Heart right ventricle (tissue), 16 donors: ENCODE data around the gene SOX9. TPM values are rescaled to one million over a fixed set of nuclear protein-coding genes. Genes with fewer than 3 reads are reported as not detected.
A peak's percentile ranks its signal among the peaks of the same experiment; 100 is the strongest.

ENCODE experiments used
- ATAC-seq, 8 donors: fragments of 200-7000 bp; cut with Tn5 transposase; one replicate each; pipeline ENCODE4 v1.9.1; 2020; ENCODE audit warnings: mild to moderate bottlenecking in 8 of 8, moderate library complexity in 8 of 8, moderate number of reproducible peaks in 1 of 8
- DNase-seq, 2 donors: peaks; one replicate each; pipeline ENCODE4 v3.0.0-alpha.2; 2020
- H3K27ac ChIP-seq, 10 donors: fragments of 200-600 bp; sonication (generic) in 2 of 10; one replicate each; pipeline versions ENCODE4 v1.5.0 to v1.8.0; 2020 to 2022; ENCODE audit warnings: mild to moderate bottlenecking in 3 of 10
- H3K27me3 ChIP-seq, 7 donors: fragments of 200-600 bp; one replicate each; pipeline ENCODE4 v1.8.0; 2021 to 2022; ENCODE audit warnings: mild to moderate bottlenecking in 2 of 7
- H3K36me3 ChIP-seq, 9 donors: fragments of 200-600 bp; sonication (generic) in 1 of 9; one replicate each; pipeline versions ENCODE4 v1.5.0 to v1.8.0; 2020 to 2022; ENCODE audit warnings: mild to moderate bottlenecking in 2 of 9
- H3K4me1 ChIP-seq, 9 donors: fragments of 200-600 bp; sonication (generic) in 1 of 9; one replicate each; pipeline versions ENCODE4 v1.5.0 to v1.8.0; 2020 to 2022; ENCODE audit warnings: mild to moderate bottlenecking in 4 of 9
- H3K4me3 ChIP-seq, 10 donors: fragments of 200-600 bp; sonication (generic) in 2 of 10; one replicate each; pipeline versions ENCODE4 v1.5.0 to v1.8.0; 2020 to 2022; ENCODE audit warnings: mild to moderate bottlenecking in 7 of 10, moderate library complexity in 2 of 10
- H3K9me3 ChIP-seq, 11 donors: fragments of 200-600 bp in 10 of 11; sonication (generic) in 2 of 11; one replicate each; pipeline versions ENCODE4 v1.5.0 to v1.8.0; 2013 to 2022; ENCODE audit warnings: mild to moderate bottlenecking in 2 of 11, control low read depth in 1 of 11, moderate library complexity in 1 of 11
- CTCF ChIP-seq, 9 donors: fragments of 200-600 bp; sonication (generic) in 2 of 9; IDR thresholded peaks; one replicate each; pipeline versions ENCODE4 v1.5.0 to v1.8.0; 2021 to 2022; ENCODE audit warnings: antibody characterized with exemption in 9 of 9, mild to moderate bottlenecking in 5 of 9, moderate library complexity in 1 of 9
- WGBS, 2 donors: extraction: QIAGEN DNeasy Blood & Tissue Kit; methylation state at CpG; one replicate each; pipeline ENCODE4 v1.1.7; 2013; ENCODE audit warnings: inconsistent platforms in 1 of 2; 5-methylcytosine and 5-hydroxymethylcytosine counted together
- intact Hi-C, 10 donors: fragments of 100-400 bp; cut with DNase I; formaldehyde crosslinking; loops; one replicate each; pipeline versions ENCODE4 v1.11.1 to v1.14.2; 2022
- polyA plus RNA-seq, 2 donors: library from polyadenylated mRNA; stranded (reverse); fragments of 200-250 nt; gene quantifications; one replicate each; pipeline ENCODE4 v1.2.3, GENCODE V29; 2013
- total RNA-seq, 10 donors: library from RNA; stranded (reverse); fragmentation: NEBNext Ultra II Directional in 3 of 10; extraction: Animal tissue kit (Norgen Biotek cat#: 25700) in 3 of 10; gene quantifications; one replicate each; pipeline versions ENCODE4 v1.2.1 to v1.2.4, GENCODE V29; 2021 to 2023
- donor health status: Arrhythmogenic right ventricular cardiomyopathy.
- donor health status: ischemic (EF 13 %, LVEDD 7.1; RV severe dilation, severe dysfunction).
- donor health status: healthy with polysubstance abuse.
- donor health status: DM: no; HTN: yes; CAD: no.
- donor health status: DM: no; HTN: no; CAD: no.
- donor health status: ischemic (EF 25% LVEDD 6.9; RV normal size, moderate dysfunction).
- donor health status: ischemic (EF 25% LVEDD 5.7; RV mildly dilated, moderate dysfunction).
- donor health status: healthy.
- donor health status: DM: yes; HTN: yes; CAD: no.
- donor health status: Ischemic cardiomyopathy.
- donor health status: ischemic (EF 35%, LVEDD 5.7; RV mildly dilated, moderate dysfunction).
- donor health status: nonischemic (EF 11% LVEDD 7.7; RV severe dilation, severe dysfunction).
- donor health status: DM: yes; HTN: yes; CAD: no.
- donor health status: PGD.
- donor health status: ischemic (EF 29% LVEDD 5.4; RV normal size, mild dysfunction).
- donor health status: nonischemic (EF 23%, LVEDD 6.1; RV moderate dilation, normal function).

The SOX9 gene
- total and polyA plus RNA-seq, 12 donors, result 5.0 to 25.7 (median 12.8) TPM

GRCh38 chr17:72122765-72123529, 2.1 kb downstream of the SOX9 start:
- H3K36me3 ChIP-seq, result peaks cover 0 to 26% (median 0%) of the 10 kb centered on the region in 9 donors
- 11 to 13% methylated on average over 44 to 48 of the region's 48 CpGs for WGBS, 2 donors
- DNase-seq (peak in 1 of 2 donors; percentile 29), ATAC-seq (no peak)
- intact Hi-C loops, result loop anchor here in 6 of 10 donors (5.0 to 10.0 kb wide), 10 partner anchors 44 to 422 kb away; no protein-coding TSS in a partner anchor
- H3K4me1 ChIP-seq, result peaks cover 0 to 62% (median 39%) of the 10 kb centered on the region in 9 donors
- H3K27ac ChIP-seq, result peak overlapping the region in 9 of 10 donors; percentile 30 to 94 (median 82)
- H3K4me3 ChIP-seq, result peak overlapping the region; percentile 37 to 85 (median 72)
- no peak for TF ChIP-seq CTCF (IDR thresholded peaks at IDR 0.05)
- H3K9me3 ChIP-seq, result no peaks in the 10 kb centered on the region
- peaks cover 0 to 74% (median 60%) of the 10 kb centered on the region in 7 donors for H3K27me3 ChIP-seq

DNA sequence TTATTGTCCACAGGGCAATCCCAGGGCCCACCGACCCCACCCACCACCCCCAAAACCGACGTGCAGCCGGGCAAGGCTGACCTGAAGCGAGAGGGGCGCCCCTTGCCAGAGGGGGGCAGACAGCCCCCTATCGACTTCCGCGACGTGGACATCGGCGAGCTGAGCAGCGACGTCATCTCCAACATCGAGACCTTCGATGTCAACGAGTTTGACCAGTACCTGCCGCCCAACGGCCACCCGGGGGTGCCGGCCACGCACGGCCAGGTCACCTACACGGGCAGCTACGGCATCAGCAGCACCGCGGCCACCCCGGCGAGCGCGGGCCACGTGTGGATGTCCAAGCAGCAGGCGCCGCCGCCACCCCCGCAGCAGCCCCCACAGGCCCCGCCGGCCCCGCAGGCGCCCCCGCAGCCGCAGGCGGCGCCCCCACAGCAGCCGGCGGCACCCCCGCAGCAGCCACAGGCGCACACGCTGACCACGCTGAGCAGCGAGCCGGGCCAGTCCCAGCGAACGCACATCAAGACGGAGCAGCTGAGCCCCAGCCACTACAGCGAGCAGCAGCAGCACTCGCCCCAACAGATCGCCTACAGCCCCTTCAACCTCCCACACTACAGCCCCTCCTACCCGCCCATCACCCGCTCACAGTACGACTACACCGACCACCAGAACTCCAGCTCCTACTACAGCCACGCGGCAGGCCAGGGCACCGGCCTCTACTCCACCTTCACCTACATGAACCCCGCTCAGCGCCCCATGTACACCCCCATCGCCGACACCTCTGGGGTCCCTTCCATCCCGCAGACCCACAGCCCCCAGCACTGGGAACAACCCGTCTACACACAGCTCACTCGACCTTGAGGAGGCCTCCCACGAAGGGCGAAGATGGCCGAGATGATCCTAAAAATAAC, 3.0 kb downstream of the SOX9 start:
- 27 to 36% methylated on average over 61 to 75 of the region's 75 CpGs for WGBS, 2 donors
- no peak for TF ChIP-seq CTCF (IDR thresholded peaks at IDR 0.05)
- peaks cover 0 to 66% (median 52%) of the 10 kb centered on the region in 7 donors for H3K27me3 ChIP-seq
- H3K9me3 ChIP-seq, result no peaks in the 10 kb centered on the region
- ATAC-seq (no peak), DNase-seq (peak in 1 of 2 donors; percentile 32)
- peak overlapping the region in 9 of 10 donors; percentile 16 to 94 (median 82) for H3K27ac ChIP-seq
- peaks cover 0 to 59% (median 33%) of the 10 kb centered on the region in 9 donors for H3K4me1 ChIP-seq
- intact Hi-C loops, result loop anchor here in 6 of 10 donors (5.0 to 10.0 kb wide), 10 partner anchors 44 to 421 kb away; no protein-coding TSS in a partner anchor
- peaks cover 0 to 26% (median 0%) of the 10 kb centered on the region in 9 donors for H3K36me3 ChIP-seq
- peak overlapping the region; percentile 37 to 85 (median 72) for H3K4me3 ChIP-seq

DNA sequence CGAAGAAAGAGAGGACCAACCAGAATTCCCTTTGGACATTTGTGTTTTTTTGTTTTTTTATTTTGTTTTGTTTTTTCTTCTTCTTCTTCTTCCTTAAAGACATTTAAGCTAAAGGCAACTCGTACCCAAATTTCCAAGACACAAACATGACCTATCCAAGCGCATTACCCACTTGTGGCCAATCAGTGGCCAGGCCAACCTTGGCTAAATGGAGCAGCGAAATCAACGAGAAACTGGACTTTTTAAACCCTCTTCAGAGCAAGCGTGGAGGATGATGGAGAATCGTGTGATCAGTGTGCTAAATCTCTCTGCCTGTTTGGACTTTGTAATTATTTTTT, 3.6 kb downstream of the SOX9 start:
- Histone ChIP-seq H3K9me3 (no peaks in the 10 kb centered on the region), H3K4me1 (peaks cover 0 to 59% (median 33%) of the 10 kb centered on the region in 9 donors), H3K36me3 (peaks cover 0 to 26% (median 0%) of the 10 kb centered on the region in 9 donors), H3K4me3 (peak overlapping the region in 8 of 10 donors; percentile 5 to 85 (median 74)), H3K27ac (peak overlapping the region in 9 of 10 donors; percentile 16 to 94 (median 55)), H3K27me3 (peaks cover 0 to 60% (median 49%) of the 10 kb centered on the region in 7 donors)
- TF ChIP-seq CTCF (IDR thresholded peaks at IDR 0.05), result no peak
- 81 to 83% methylated on average over 7 of the region's 7 CpGs for WGBS, 2 donors
- ATAC-seq (no peak), DNase-seq (no peak)
- intact Hi-C loops, result loop anchor here in 6 of 10 donors (5.0 to 10.0 kb wide), 10 partner anchors 43 to 420 kb away; no protein-coding TSS in a partner anchor

GRCh38 chr17:72125226-72125651, 4.4 kb downstream of the SOX9 start:
- WGBS, 2 donors, result 70 to 74% methylated on average over 4 of the region's 4 CpGs
- H3K36me3 ChIP-seq, result peaks cover 0 to 26% (median 0%) of the 10 kb centered on the region in 9 donors
- peak overlapping the region in 8 of 10 donors; percentile 1 to 85 (median 64) for H3K4me3 ChIP-seq
- DNase-seq (no peak), ATAC-seq (no peak)
- intact Hi-C loops, result loop anchor here in 3 of 10 donors (5.0 to 10.0 kb wide), 5 partner anchors 60 to 420 kb away; no protein-coding TSS in a partner anchor
- TF ChIP-seq CTCF (IDR thresholded peaks at IDR 0.05), result no peak
- peaks cover 0 to 51% (median 42%) of the 10 kb centered on the region in 7 donors for H3K27me3 ChIP-seq
- H3K4me1 ChIP-seq, result peaks cover 0 to 51% (median 28%) of the 10 kb centered on the region in 9 donors
- H3K27ac ChIP-seq, result peak overlapping the region in 7 of 10 donors; percentile 16 to 94 (median 55)
- no peaks in the 10 kb centered on the region for H3K9me3 ChIP-seq
